ENCODE results near the gene NR5A2. TPM values are rescaled to one million over a fixed set of nuclear protein-coding genes. Genes with fewer than 3 reads are reported as not detected.
A peak's percentile ranks its signal among the peaks of the same experiment; 100 is the strongest.

The NR5A2 gene
- total RNA-seq, 1 experiment from 2014 or later, result 2.1 TPM

DNA sequence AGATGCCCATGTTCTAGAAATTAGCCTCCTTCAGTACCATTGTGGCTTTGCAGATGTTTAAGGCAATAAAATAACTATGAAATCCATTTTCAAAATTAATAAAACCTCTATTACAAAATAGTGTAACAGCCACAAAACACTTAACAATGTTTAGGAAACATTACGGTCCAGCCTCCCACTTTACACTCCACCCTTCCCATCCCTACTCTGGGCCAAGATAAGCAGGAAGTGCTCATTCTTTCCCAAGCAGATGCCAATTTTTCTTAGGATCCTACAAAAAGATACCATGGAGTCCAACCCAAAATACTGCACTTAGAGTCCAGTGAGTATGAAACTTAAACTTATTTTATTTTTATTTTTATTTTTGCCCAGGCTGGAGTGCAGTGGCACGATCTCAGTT is 150.8 kb downstream of the NR5A2 start:
- no TSS peak for BruUV-seq (replicated peaks)
- Histone ChIP-seq H3F3A (ENCODE audit: insufficient read depth, low read depth) (peaks cover 6% of the 10 kb centered on the region; the same call in 1 of the 2 replicates), H2AFZ (no peak overlapping the region), H3K9me3 (ENCODE audit: insufficient read depth, low read depth) (no peaks in the 10 kb centered on the region), H4K20me1 (ENCODE audit: insufficient read depth) (no peaks in the 10 kb centered on the region), H3K4me3 (no peak overlapping the region), H3K36me3 (ENCODE audit: low read depth) (no peaks in the 10 kb centered on the region), H3K4me1 (replicated peaks; ENCODE audit: insufficient read depth) (peaks cover 23% of the 10 kb centered on the region), H3K9me2 (ENCODE audit: insufficient read depth) (no peaks in the 10 kb centered on the region), H3K79me2 (ENCODE audit: low read depth) (no peaks in the 10 kb centered on the region), H3K27ac (no peak overlapping the region), H3K4me2 (no peak overlapping the region), H3K27me3 (ENCODE audit: insufficient read depth, low read depth) (no peaks in the 10 kb centered on the region)
- POLR2A ChIA-PET (ENCODE audit: unreplicated experiment), result no interaction called here
- intact Hi-C loops (cut with micrococcal nuclease; ENCODE audit: unreplicated experiment), result no loop called here
- no peak for DNase-seq
- CTCF ChIA-PET, result no interaction called here
- TF ChIP-seq CTCF (conservative IDR thresholded peaks at IDR 0.05), result no peak
- TF ChIP-seq EZH2 (IDR thresholded peaks at IDR 0.05; ENCODE audit: low read depth), result no peak

DNA sequence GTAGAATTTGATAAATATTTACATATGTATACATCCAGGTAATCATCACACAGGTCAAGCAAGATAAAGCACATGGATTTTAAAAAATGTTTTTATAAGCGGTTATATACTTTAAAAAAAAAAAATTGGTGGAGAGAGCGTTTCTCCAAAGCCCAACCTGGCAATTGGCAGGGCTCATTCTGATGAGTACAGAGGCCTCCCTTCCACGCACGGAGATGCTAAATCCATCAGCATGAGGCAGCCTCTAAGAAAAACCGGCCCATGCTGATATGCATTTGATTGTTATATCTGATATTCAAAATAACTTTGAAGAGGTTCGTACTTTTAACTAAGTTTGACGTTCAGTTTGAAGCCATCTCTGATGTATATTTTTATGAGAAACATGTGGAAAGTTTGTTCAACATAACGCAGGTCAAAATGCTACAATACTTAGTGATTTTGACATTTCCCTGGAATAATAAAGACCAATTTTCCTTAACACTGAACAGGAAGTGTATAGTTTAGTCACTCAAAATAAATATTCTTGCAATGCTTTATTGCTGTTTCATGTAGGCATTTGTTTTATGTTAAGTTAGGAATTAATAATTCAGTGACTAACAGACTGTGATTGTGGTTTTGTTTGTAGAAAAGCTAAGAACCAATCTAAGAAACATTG is 151.7 kb downstream of the NR5A2 start:
- Histone ChIP-seq H2AFZ (0 out of 2 replicates have a peak overlapping the region, but pooled peaks have one; percentile 53), H3K4me3 (no peak overlapping the region), H3F3A (ENCODE audit: insufficient read depth, low read depth) (peaks cover 13% of the 10 kb centered on the region), H3K9me3 (ENCODE audit: insufficient read depth, low read depth) (no peaks in the 10 kb centered on the region), H3K27ac (0 out of 2 replicates have a peak overlapping the region, but pooled peaks have one; percentile 8), H3K27me3 (ENCODE audit: insufficient read depth, low read depth) (no peaks in the 10 kb centered on the region), H3K36me3 (ENCODE audit: low read depth) (no peaks in the 10 kb centered on the region), H3K9me2 (ENCODE audit: insufficient read depth) (no peaks in the 10 kb centered on the region), H3K79me2 (ENCODE audit: low read depth) (no peaks in the 10 kb centered on the region), H3K4me2 (peak overlapping the region; percentile 2; the same call in 1 of the 2 replicates), H3K4me1 (replicated peaks; ENCODE audit: insufficient read depth) (peaks cover 32% of the 10 kb centered on the region), H4K20me1 (ENCODE audit: insufficient read depth) (no peaks in the 10 kb centered on the region)
- DNase-seq, result no peak
- CTCF ChIA-PET, result no interaction called here
- no peak for TF ChIP-seq CTCF (conservative IDR thresholded peaks at IDR 0.05)
- POLR2A ChIA-PET (ENCODE audit: unreplicated experiment), result no interaction called here
- intact Hi-C loops (cut with micrococcal nuclease; ENCODE audit: unreplicated experiment), result no loop called here
- no TSS peak for BruUV-seq (replicated peaks)

DNA sequence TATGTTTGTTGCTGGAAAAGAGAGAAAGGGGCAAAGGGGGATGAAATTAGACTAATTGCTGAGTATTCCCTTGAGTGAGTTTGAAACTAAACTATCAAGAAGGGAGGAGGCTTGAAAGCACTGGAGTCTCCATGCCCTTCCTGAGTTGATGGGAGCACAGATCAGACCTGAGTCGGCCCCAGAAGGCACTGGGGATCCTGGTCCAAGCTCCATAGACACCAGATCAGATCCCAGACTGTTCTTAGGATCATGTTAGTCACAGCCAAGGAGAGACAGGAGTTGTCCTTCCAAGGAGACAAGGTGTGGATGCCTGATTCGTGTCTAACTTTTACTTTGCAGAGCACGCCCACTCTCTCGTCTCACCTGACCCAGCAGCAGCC is 152.3 kb downstream of the NR5A2 start:
- no peaks in the 10 kb centered on the region for H4K20me1 ChIP-seq (ENCODE audit: insufficient read depth)
- intact Hi-C loops (cut with micrococcal nuclease; ENCODE audit: unreplicated experiment), result loop anchor here (10.0 kb wide), 1 partner anchor 495 kb away; no protein-coding TSS in a partner anchor
- BruUV-seq (replicated peaks), result no TSS peak
- TF ChIP-seq CTCF (conservative IDR thresholded peaks at IDR 0.05) (no peak), EZH2 (IDR thresholded peaks at IDR 0.05; ENCODE audit: low read depth) (no peak)
- DNase-seq, result no peak
- no peaks in the 10 kb centered on the region for H3K36me3 ChIP-seq (ENCODE audit: low read depth)
- 0 out of 2 replicates have a peak overlapping the region, but pooled peaks have one; percentile 53 for H2AFZ ChIP-seq
- H3F3A ChIP-seq (ENCODE audit: insufficient read depth, low read depth), result peaks cover 13% of the 10 kb centered on the region
- H3K4me1 ChIP-seq (replicated peaks; ENCODE audit: insufficient read depth), result peaks cover 37% of the 10 kb centered on the region
- no peaks in the 10 kb centered on the region for H3K79me2 ChIP-seq (ENCODE audit: low read depth)
- peak overlapping the region; percentile 2; the same call in 1 of the 2 replicates for H3K4me2 ChIP-seq
- CTCF ChIA-PET, result no interaction called here
- POLR2A ChIA-PET (ENCODE audit: unreplicated experiment), result no interaction called here
- no peaks in the 10 kb centered on the region for H3K9me3 ChIP-seq (ENCODE audit: insufficient read depth, low read depth)
- H3K4me3 ChIP-seq, result no peak overlapping the region
- 0 out of 2 replicates have a peak overlapping the region, but pooled peaks have one; percentile 8 for H3K27ac ChIP-seq
- H3K27me3 ChIP-seq (ENCODE audit: insufficient read depth, low read depth), result no peaks in the 10 kb centered on the region
- H3K9me2 ChIP-seq (ENCODE audit: insufficient read depth), result no peaks in the 10 kb centered on the region

Measured in PC-9 (cell line).